IPS DF 19.7 (cell line): ENCODE data around the gene FCER1G.
"Not testable (repeated sequence)": the region's sequence is repeated elsewhere in the genome, so short reads cannot be mapped to it uniquely, and the experiment has no call there.

Experiments
- DNase-seq: peaks from one replicate; pipeline ENCODE4 v3.0.0-alpha.2; 2013; ENCODE audit warnings: low read depth, low spot score

FCER1G gene

DNA sequence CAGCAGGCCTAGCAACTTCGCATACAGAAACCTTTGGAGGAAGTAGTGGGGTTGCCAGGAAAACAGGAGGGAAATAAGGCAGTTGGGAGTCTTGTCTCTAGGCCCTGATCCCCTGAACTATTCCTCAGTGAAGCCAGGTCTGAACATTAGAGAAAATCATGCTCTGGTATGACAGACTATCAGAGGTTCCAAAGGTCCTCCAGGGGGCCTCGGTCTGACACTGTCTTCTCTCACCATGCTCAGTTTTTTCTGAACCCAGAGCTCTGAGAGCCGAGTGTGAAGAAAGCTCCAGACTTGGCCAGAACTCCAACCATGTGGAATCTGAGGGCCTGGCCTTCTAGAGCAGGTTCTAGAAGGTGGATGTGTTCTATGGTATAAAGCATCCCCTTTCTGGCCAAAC, 14.8 kb downstream of the FCER1G start:
- no peak for DNase-seq

DNA sequence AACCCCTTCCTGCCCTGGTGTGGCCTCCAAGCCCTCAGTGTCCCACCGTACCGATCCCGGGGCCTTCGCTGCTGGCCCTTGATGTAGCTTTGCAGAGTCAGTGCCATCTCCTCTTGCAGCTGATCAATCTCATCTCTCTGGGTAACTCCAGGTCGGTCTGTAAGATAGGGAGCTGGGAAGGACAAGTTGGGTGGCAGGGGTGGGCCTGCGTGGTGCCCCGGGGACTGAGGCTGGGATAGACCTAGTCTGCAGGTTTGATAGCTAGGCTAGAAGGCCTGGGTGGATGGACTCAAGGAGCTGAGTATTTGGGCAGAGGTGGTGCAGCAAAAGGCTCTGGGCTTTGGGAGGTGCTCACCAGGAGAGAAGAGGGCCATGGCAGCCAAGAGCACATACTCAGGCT, 15.7 kb downstream of the FCER1G start:
- no peak for DNase-seq

DNA sequence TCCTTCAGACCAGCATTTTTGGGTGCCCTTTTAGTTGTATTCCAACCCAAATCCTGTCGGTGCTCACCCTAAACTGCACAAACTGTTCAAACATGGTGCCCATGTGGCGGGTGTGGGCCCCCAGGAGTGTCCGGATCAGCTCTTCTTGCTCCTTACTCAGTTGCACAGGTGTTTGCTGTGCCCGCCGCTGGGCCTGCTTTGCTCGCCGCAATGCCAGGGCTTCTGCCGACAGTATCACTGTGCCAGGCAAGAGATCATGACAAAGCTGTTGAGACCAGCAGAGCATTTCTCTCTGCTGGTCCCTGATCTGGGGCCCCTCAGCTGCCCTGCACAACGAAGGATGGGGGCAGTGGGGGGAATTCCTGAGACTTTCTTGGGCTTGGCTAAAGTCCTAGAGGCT, 18.0 kb downstream of the FCER1G start:
- no peak for DNase-seq

DNA sequence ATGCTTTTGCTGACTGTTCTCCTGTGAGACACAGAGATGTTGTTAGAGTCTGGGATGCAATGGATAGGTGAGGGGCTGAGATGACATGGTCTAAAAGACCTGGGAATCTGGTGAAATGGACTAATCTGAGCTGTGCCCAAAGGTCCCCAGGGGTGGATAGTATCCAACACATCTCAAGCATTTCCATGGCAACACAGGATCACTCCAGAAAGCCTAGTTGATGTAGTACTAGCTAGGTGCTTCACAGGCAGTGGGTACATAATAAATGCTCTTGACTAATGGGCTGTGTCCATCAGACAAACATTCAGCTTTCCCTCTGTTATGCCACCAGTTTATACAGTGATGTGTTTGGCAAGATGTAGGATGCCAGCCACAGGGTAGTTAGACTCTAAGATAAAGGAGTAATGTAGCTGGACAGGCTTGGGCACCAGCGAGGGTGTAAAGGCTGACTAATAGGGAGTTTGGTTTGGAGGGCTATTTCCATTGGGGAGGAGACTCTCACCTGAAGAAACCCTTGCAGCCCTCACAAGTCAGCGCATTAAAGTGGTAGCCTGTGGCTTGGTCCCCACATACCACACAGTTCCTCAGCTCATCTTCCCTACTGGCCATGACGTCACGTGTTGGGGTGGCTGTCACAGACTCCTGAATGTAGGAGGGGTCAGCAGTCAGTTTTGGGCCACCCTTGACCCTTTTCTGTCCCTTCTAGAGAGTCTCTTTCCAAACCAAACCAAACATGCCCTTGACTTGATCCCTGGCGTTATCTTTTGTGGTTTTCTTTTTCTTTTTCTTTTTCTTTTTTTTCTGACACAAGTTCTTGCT, 21.1 kb downstream of the FCER1G start:
- DNase-seq: no peak

DNA sequence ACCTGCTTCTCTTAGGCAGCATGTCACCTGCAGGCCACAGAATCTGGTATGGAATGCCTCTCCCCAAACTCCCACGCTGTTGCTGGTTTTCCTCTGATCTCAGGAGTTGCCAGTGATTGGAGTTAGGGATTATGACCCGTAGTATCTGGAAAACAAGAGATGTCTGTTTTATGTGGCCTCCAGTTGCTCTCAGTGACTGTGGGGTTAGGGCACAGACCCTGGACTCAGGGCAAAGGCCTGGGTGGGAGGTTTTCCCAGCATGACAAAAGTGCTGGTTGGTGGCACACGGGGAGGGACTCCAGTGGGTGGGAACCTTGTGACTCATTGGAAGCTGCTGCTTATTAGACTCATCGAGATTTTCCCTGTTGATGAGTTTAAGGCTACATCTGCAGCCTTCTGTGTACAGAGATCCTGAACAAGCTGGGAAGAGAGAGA, 23.0 kb downstream of the FCER1G start, which contains the start of gene NR1I3:
TSS of gene NR1I3 (minus strand) at position 165 of the 435 bp plus-strand sequence. CDS start 1,638 bp downstream, outside the sequence.
- no peak for DNase-seq

DNA sequence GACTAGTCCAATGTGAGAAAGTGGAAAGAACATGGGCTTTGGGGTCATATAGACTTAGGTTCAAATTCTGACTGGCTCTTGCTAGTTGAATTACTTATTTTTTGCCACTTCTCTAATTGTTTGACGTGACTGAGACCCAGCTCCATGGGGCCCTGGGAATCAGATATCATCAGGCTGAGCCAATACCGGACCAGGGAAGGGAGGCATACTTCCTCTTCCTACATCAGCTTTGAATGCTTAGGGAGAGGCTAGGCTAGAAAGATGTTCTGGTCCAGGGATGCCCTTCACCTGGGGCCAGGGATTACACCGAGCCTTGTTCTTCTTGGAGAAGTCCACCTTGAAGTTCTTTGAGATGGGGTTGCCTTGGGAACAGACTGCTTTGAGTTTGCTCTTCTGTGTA, 26.6 kb downstream of the FCER1G start:
- no peak for DNase-seq

DNA sequence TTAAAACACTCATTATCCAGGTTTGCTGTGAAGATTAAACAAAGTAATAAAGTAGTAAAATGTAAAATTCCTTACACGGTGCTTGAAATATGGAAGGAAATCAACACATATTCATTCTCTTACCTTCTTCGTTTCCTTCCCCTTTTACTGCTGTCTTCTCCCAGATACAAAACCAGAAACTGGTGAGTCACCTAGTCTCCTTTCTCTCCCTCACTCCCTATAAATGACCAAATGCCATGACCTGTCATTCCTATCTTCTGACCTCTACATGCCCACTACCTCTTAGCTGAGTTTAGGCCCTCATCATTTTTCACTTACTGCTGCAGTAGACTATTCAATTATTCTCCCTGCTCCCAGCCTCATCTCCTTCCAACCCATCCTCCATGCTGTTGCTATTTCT, 27.2 kb downstream of the FCER1G start:
- no peak for DNase-seq

DNA sequence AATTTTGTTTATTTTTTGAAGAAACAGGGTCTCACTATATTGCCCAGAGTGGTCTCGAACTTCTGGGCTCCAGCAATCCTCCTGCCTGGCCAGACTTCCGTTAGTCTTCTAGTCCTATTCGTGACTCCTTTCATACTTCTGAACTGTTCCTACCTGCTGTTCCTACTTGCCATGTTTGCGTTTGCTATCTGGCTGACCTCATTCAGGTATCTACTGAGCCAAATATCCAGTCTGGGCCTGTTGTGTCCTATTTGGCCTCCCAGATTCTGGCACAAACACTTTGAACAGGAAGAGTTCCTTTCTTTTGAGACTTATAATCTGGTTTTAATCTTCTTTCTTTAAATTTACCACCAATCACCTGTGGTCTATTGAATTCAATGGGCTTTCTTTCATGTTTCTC, 29.8 kb downstream of the FCER1G start:
- no peak for DNase-seq

DNA sequence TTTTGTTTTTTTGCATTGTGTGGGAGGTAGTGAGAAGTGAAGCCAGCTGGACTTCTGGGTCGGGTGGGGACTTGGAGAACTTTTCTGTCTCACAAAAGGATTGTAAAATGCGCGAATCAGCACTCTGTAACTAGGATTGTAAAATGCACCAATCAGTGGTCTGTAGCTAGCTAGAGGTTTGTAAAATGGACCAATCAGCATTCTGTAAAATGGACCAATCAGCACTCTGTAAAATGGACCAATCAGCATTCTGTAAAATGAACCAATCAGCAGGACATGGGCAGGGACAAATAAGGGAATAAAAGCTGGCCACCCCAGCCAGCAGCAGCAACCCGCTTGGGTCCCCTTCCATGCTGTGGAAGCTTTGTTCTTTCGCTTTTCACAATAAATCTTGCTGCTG, 35.0 kb downstream of the FCER1G start:
- DNase-seq: not testable (repeated sequence)

DNA sequence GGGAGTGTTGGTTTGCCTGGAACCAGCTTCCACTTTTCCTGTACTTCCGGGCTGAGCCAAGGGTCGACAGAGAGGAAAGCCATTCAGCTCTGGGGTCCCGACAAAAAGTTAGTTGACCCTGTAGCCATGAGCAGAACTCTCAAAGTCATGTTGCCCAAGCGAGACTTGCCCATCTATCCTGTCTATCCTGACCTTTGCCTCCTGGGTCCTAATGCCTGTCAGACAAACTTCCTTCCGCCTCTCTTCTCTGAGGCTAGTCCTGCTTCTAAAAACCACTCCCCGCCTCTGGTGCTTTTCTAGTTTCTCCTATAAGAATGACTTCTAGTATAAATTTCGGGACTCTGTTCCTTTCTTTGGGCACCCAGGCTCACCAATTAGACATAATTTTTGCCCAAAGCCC, 35.7 kb downstream of the FCER1G start:
- DNase-seq: no peak

DNA sequence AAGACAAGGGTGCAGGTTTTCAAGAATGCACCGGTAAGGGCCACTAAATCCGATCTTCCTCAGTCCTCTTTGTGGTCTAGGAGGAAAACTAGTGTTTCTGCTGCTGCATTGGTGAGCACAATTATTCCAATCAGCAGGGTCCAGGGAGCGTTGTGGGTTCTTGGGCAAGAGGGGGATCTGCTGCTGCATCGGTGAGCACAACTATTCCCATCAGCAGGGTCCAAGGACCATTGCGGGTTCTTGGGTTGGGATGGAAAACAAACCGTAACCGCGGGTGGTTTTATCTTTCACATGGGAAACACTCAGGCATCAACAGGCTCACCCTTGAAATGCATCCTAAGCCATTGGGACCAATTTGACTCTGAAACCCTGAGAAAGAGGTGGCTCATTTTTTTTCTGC, 36.5 kb downstream of the FCER1G start:
- no peak for DNase-seq

DNA sequence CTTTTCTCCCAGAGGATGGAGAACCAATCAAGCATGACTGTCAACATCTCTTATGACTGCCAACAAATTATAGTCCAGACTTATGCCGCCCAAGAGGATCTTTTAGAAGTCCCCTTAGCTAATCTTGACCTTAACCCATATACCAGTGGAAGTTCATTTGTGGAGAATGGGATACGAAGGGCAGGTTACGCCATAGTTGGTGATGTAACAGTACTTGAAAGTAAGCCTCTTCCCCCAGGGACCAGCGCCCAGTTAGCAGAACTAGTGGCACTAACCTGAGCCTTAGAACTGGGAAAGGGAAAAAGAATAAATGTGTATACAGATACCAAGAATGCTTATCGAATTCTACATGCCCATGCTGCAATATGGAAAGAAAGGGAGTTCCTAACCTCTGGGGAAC, 40.2 kb downstream of the FCER1G start:
- DNase-seq: not testable (repeated sequence)

DNA sequence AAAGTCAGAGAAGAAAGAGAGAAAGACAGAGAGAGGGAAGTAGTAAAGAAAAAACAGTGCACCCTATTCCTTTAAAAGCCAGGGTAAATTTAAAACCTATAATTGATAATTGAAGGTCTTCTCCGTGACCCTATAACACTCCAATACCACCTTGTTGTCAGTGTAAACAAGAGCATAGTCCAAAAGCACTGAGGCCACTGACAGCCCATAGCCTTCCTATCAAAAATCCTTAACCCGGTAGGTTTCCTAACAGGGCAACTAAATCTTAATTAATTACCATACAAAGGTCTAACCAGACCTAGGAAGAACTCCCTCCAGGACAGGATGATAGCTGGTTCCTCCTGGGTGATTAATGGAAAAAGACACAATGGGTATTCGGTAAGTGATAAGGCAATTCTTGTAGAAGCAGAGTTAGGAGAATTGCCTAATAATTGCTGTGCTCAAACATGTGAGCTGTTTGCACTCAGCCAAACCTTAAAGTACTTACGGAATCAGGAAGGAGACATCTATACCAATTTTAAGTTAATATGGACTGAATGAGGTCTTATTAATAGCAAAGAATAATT, 40.9 kb downstream of the FCER1G start:
- not testable (repeated sequence) for DNase-seq

DNA sequence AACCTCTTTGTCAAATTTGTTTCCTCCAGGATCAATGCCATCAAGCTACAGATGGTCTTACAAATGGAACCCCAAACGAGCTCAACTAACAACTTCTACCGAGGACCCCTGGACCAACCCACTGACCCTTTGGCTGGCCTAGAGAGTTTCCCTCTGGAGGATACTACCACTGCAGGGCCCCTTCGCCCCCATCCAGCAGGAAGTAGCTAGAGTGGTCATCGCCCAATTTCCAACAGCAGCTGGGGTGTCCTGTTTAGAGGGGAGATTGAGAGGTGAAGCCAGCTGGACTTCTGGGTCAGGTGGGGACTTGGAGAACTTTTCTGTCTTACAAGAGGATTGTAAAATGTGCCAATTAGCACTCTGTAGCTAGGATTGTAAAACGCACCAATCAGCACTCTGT, 42.0 kb downstream of the FCER1G start:
- DNase-seq: not testable (repeated sequence)

DNA sequence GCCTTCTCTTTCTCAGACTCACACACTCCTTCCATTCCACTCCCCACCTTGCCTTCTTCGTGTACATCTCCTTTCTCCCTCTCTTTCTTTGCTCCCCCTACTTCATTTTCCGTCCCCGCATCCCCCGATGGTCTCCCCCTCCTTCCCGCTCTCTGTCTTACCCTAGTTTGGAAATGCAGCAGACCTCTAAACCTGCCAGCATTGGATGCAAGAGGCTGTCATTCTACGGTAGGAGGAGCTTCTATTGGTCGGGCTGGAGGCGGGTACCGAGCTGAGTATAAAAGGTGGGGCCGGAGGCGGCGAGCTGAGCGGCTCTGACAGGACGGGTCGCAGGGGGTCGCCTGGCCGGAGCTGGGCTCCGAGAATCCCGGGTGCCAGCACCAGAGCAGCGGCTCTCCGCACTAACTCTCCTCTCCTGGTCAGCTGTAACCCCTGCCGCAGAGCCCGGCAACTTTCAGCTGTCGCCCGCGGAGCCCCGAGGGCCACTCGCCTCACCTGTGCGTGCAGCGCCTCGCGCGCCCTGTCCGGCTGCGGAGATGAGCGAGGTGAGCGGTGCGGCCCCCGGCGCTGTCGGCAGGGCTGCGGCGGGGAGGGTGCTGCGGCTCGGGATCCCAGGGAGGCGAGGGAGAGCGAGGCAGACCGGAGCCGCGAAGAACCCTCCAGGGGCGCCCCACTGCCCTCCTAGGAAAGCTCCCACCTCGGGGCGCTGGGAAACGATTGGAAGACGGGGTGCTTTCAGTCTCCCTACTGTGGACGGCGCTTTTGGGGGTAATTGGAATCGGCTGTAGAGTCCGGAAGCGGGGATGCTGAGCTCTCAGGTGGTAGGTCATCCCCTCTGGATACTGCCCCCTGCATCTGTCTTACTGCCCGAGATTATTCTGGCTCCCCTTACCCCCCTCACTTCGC, 43.6 kb downstream of the FCER1G start, which contains the start of gene PCP4L1:
TSS of gene PCP4L1 (plus strand) at position 307 of the 906 bp plus-strand sequence. CDS start at position 537, 230 bp downstream.
- DNase-seq: peak; percentile 88

DNA sequence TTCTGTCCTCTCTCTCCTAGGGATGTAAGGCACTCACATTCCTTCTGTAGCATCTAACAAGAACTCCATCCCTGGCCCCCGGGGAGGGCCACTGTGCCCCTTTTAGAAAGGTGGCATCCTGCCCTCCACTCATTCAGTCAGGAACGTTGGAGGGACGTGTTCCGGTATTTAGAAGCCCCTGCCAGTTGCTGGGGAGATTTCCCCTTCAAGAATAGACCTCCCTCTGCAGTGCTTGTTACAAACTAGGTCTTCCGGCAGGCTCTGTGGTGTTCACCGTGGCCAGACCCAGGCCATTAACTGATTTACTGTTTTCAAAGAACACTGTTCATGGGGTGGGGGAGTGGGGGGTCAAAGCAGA, 44.2 kb downstream of the FCER1G start:
- DNase-seq: no peak

DNA sequence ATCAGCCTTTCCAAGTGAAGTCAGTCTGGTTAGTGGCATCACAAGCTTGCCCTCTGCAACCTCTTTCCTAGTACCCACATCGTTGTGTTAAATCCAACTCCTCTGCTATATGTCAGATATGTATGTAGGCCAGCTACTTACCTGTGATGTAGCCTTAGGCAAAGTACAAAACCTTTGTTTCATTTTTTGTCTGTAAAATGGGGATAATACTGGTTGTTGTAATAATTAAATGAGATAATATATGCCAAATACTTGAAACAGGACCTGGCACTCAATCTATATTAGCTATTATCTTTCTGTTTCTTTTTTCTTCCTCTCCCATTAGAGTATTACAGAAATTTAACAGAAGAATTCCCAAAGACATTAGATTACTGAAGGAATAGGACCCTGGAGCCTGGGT, 44.7 kb downstream of the FCER1G start:
- no peak for DNase-seq

DNA sequence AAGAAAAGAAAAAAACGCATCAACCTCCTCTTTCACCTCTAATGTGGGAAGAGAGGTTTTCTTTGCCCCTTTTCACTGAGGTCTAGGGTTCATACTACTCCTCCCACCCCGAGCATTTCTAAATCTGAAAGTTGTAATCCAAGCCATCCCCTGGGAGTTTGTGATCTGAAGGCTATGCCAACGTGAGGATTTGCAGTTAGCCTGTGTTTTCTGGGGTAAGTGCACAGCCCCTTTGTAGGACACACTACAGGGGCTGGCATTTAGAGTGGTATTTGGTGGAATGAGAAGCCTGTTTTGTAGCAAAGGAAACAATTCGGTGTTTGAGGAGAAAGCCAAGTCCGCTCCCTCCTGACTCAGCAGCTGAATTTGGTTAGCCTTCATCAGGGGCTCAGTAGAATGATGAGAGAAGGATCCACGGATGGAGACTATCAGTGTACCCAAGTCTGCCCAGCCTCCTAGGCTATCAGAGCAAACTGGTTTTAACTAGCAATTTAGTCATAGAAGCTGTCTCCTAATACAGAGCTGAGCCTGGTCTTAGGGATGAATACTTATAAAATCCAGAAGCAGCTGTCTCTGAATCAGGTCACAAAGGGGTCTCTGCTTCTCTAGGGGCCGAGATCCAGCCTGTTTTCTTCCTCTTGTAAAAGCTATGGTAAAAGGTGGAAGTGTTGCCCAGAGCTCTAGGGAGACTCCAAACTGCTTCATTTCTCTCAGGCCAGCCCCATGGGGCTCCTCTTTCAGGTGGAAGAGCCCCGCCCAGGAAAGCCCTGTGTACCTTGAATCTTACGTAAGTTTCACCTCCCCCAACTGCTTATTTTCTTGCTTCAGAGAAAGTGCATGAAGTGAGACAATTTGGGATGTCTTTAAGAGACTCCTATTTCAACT, 45.5 kb downstream of the FCER1G start:
- DNase-seq: no peak

DNA sequence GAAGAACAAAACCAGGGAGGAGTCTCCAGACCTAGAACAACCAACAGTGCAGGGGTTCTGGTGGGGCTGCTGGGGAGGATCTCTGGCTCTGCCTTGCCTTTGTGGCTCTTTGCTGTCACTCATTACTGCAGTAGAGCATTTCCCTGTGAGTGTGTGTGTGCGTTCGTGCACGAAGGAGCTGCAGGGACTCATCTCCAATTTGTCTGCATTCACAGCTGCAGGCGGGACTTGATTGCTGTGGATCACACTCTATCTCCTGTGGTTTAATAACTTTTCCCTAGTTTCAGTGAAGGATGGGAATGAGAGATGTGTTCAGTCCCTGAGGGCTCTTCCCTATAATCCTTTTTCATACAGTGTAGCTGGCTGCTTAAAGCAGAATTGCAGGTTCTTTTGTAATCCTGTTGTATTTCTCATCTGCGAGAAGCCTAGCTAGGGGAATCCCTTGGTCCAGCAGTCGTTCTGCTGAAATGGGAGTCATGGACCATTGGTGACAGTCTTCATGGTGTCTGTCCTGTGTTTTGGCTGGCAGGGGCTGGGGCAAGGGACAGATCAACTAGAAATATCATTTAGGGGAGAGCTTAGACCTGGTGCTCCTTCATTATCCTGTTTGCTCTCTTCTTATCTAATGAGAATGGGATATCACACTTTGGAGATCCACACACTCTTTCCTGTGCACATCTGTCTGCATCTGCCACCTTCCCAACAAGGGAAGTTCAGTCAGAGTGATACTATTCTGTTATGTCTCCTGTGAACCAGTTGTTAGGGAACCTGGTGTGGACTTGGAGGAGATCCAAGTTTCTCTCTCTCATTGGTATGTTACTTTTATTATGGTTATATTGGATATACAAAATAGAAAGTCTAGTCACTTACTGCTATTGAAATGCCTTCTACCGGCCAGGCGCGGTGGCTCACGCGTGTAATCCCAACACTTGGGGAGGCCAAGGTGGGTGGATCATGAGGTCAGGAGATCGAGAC, 46.5 kb downstream of the FCER1G start:
- no peak for DNase-seq

DNA sequence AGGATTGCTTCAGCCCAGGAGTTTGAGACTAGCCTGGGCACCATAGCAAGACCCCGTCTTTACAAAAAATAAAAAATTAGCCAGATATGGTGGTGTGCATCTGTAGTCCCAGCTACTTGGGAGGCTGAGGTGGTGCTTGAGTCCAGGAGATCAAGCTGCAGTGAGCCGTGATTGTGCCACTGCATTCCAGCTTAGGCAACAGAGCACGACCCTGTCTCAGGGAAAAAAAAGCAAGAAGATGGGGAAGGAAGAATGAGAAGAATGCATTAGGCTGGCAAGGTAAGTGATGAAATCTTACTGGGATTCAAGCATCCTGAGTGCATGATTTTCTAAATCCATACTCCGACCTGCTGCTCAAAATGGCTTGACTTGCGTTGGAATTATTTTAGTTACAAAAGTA, 50.2 kb downstream of the FCER1G start:
- no peak for DNase-seq
